GM18951 (cell line): ENCODE data around the gene PEPD.

Experiments
- POLR2A ChIP-seq: IDR thresholded peaks from 4 replicates; pipeline ENCODE4 v1.6.1; 2011; ENCODE audit warnings: mild to moderate bottlenecking; ENCODE audit not compliant: insufficient read length, insufficient read depth; ENCODE audit errors: extremely low read depth
- in situ Hi-C: fragments of 300-500 bp; cut with MboI; formaldehyde crosslinking; loops from one replicate; pipeline ENCODE4 v1.12.0; 2022; ENCODE audit warnings: low sequenced_read_pairs, mixed read lengths, inconsistent platforms; ENCODE audit not compliant: unreplicated experiment

PEPD gene

DNA sequence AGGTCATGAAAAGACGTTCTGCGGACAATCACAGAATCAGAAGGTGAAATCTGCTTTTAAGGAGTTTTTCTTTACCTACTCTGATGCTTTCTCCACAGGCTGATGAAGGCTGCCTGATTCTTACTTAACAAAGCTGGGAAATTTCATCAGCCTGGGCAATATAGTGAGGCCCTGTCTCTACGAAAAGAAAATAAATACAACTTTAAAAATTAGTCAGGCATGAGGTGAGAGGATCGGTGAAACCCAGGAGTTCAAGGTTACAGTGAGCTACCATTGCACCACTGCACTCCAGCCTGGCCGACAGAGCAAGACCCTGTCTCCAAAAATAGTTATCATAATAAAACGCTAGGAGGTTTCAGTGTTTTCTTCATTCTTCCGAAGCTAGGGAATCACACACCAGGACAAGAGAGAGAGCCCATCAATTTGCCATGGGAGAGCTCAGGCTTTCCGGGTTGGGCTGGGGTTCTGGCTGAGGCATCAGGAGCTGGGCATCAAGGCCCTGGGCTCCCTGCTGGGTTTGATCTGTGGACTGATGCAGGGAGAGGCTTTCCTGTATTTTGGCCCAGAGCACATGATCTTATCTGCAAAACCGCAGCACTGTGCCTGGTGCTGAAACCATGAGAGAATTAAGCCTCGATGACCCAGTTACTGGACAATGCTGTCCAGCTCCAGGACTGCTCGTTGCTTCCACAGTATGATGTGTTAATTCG lies 173.1 kb downstream of the PEPD start:
- TF ChIP-seq POLR2A, result no peak
- in situ Hi-C loops, result no loop called here

DNA sequence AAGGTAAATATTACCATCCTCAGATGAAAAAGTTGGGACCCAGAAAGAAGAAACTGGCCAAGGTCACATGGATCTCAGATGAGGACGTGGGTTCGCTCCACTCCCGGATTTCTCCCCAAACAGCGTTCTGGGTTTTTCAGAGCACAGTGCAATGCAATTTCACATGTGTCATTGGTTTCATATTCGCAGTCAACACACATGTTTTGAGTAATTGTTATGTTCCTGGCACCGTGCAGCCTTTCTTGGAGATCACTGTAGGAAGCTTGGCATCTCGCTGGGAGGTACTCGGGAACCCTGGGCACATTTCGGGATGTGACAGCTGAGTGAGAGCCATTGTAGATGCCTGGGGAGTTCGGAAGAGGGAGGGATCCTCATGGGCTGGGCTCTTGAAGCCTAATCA lies 174.3 kb downstream of the PEPD start:
- in situ Hi-C loops, result no loop called here
- TF ChIP-seq POLR2A, result no peak

DNA sequence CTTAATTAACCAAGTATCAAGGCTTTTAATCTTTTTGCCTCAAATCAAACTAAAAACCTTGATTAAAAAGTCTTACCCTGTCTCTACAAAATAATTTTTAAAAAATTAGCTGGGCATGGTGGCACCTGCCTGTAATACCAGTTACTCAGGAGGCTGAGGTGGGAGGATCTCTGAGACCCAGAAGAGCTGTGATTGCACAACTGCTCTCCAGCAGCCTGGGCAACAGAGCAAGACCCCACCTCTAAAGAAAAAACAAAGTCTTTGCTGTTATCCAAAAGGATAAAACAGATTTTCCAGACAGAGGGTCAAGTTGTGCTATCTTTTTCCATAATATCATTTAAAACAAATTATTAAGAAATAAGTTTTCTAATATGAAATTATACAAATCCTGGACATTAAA lies 174.9 kb downstream of the PEPD start:
- in situ Hi-C loops, result no loop called here
- TF ChIP-seq POLR2A, result no peak

DNA sequence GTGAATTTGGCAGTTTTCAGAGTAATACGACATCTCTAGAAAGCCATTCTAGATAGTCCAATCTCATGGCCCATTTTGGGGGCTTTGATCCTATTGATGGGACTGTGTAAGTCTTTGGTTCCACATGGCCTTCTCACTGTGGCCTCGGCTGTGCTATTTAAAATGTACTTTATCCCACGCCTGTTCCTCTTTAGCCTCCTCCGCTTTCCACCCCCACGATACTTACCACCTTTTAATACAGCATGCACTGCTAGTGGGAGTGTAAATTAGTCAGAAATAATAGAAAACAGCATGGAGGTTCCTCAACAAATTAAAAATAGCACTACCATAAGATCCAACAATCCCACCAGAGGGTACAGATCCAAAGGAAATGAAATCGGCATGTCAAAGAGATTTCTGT lies 176.4 kb downstream of the PEPD start:
- no peak for TF ChIP-seq POLR2A
- in situ Hi-C loops, result no loop called here

DNA sequence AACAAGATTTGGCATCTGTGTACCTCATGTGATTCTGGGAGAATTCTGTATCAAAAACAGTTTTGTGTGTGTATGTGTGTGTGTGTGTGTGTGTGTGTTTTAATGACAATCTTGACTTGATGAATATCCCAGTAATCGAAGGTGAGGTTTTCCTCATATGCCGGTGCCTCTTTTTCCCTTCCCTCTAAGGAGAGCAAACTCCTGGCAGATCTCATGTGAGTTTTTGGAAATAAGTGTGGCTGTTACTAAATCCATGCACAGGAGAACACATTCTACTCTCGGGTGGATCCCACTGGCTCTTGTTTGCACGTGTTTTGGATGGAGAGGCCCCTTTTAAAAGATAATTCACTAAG lies 177.0 kb downstream of the PEPD start:
- in situ Hi-C loops, result no loop called here
- TF ChIP-seq POLR2A, result no peak

DNA sequence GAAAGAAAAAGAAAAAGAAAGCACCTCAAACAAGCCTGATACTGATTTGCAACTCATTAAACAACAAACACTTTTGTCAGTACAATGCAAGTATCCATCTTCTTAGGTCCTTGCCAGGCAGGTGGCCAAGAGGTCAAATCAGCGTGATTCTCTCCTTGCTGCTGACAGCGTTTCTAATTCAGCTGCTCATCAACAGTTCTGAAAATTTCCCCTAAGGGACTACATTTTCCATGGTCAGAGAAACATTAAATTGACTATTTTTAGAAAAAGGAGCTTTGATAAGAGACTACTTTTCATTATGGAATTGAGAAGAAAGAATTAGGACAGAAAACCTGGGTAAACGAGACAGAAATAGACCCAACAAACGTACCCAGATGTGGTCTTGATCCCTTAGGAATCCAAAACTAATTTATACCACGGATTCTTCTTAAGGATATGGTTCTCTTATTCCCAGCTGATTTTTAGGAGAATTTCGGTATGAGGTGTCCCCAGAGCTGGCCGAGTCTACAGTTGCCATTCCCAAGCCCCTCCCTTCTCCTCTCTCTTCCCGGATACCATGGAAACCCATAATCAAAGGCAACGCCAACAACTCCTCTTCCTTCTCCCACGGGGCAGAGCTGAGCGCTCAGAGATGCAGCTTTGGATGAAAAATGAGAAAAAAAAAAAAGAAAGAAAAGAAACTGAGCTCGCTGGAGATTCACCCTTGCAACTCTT lies 177.6 kb downstream of the PEPD start:
- in situ Hi-C loops, result no loop called here
- no peak for TF ChIP-seq POLR2A

DNA sequence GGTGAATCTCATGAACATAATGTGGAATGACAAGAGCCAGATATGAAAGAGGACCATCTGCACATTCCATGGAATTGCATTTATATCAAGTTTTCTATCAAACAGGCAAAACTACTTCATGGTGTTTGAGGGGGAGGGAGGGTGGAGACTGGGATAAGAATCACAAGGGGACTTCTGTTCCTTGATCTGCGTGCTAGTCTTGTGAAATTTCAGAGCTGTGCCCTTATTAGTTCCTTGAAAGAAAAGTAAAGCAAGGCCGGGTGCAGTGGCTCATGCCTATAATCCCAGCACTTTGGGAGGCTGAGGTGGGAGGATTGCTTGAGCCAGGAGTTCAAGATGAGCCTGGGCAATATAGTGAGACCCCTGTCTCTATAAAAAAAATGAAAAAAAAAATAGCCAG lies 178.3 kb downstream of the PEPD start:
- no peak for TF ChIP-seq POLR2A
- in situ Hi-C loops, result no loop called here

DNA sequence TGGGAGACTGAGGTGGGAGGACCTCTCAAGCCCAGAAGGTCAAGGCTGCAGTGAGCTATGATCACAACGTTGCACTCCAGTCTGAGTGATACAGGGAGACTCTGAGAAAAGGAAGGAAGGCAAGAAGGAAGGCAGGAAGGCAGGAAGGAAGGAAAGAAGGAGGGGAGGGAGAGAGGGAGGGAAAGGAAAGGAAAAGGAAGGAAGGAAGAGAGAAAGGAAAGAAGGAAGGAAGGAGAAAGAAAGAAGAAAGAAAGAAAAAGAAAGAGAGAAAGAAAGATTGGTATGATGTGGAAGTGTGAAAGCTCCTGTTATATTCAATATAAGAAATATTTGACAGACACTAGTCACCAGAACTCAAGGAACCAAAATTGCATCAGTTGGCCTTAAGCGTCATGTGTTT lies 180.6 kb downstream of the PEPD start:
- in situ Hi-C loops, result no loop called here
- no peak for TF ChIP-seq POLR2A

DNA sequence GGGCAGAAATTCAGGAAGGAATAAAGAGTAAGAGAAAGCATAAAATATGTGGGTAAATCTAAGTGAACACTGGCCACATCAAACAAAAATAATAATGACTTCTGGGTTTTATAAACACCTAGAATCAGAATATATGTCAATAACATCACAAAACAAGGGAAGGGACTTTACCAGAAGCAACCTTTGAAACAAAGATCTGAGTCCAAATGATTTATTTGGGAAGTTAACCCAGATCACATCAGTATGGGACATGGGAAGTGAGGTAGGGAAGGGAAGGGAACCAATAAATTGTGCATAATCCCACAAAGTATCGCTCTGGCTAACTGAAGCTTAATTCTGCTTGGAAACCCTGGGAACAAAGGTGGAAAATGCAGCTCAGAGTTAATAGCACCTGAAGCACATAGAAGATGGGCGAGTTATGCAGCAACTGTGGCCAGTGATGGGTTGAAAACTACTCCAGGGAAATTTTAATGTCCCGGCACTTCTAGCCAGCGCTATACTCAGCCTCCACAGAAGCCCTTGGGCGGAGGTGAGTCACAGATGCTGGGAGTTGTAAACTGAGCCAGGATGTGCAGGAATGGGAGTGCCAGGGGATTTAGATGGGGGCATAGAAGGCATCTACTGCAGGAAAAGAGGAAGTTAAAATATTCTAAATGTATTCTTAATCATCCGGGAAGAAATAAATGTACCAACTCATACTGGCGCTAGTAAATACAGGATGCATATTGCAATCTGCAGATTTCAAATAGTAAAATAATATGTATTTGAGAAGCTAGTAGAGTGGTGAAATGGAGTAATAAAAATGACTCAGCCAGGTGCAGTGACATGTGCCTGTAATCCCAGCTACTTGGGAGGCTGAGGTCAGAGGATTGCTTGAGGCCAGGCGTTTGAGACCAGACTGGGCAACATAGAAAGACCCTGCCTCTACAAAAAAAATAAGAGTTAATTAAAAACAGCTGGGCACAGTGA lies 182.3 kb downstream of the PEPD start:
- TF ChIP-seq POLR2A, result no peak
- in situ Hi-C loops, result no loop called here
